ENCODE results near the gene EIF3F.

Gene EIF3F

GRCh38 chr11:8036002-8036802, 49.1 kb downstream of the EIF3F start:
- H3K27ac ChIP-seq, result no peak overlapping the region
- no peak for DNase-seq (ENCODE audit: low read depth, low spot score)

- no peak overlapping the region for H3K27ac ChIP-seq
- no peak for DNase-seq (ENCODE audit: low read depth, low spot score)
Observed at GRCh38 chr11:8036986-8037385, 49.8 kb downstream of the EIF3F start.

DNA sequence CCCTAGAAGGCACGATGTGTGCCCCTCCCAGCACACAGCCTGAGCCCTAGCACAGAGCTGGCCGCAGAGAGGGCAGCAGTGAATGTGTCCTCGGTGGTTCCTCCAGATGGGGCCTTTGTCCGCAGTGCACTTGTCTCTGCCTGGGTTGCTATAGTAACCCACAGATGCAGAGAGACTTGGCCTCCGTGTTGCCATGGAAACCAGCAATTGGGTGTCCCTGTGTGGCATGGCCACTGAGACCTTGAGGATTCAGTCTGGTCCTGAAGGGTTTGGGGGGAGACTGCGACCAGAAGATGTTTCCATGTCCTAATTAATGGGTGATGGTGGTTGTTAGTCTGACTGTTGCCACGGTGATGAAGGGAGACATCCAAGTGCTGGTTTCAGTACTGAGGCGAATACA, 51.3 kb downstream of the EIF3F start:
- DNase-seq (ENCODE audit: low read depth, low spot score), result no peak
- H3K27ac ChIP-seq, result no peak overlapping the region

DNA sequence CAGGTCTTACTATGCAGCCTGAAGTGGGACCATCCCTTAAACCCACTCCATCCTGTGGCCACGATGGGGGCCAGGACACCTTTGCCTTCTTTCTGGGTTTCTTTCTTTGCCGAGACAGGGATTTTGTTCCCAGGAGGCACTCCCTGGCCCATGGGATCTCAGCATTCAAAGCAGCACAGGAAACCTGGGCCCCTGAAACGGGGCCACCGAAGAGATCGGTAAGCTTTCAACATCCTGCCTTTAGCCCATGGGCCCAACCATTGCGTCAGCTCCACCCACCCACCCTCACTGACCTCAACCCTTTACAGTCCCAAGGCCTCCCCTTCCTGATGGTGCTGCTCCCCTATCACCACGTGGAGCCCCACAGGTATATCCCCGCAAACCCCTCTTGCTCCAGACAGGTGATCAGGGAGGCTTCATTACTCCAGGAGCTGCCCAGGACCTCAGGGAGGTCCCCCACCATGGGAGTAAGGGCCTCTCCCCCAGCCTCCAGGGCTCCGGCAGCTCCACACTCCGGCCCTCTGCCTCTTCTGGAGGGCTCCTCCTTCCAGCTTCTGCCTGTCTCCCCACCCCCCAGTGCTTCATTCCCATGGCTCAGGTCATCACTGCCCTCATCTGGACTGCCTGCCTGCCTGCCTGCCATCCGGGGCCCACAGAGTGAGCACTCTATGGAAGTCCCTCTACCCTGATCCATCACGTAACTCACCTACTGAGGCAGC, 51.8 kb downstream of the EIF3F start:
- no peak for DNase-seq (ENCODE audit: low read depth, low spot score)
- H3K27ac ChIP-seq, result no peak overlapping the region

DNA sequence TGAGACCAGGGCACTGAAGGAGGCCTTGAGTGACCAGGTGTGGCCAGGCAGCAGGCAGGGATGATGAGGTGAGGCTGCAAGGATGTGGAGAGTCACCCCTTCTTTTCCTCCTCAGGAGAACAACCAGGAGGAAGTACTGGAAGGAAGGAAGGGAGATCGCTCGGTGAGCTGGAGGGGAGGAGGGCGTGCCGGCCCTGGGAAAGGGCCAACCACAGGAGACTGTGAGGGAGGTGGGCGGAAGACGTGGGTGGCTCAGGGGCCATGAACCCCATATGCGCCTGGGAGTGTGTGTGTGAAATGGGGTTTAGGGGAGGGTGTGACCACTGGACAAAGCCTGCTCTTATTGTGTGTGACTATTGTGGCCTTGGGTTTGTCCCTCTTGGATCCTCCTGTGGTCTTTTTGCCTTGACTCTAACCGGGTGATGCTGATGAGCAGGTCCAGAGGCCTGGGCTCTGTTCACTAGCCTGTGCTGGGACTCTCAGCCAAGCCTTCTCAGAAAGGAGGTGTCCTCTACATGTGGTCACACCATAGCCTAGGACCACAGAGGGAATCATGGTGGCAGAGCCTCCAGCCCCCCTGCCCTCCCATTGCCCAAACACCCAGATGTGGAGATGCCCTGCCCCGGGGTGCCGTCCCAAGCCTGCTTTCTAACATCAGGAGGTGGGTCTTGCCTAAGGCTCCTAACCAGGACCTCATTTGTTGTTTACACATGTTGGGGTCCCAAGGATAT, 52.6 kb downstream of the EIF3F start:
- DNase-seq (ENCODE audit: low read depth, low spot score), result no peak
- no peak overlapping the region for H3K27ac ChIP-seq

GRCh38 chr11:8040261-8040920, 53.3 kb downstream of the EIF3F start:
- no peak overlapping the region for H3K27ac ChIP-seq
- no peak for DNase-seq (ENCODE audit: low read depth, low spot score)

DNA sequence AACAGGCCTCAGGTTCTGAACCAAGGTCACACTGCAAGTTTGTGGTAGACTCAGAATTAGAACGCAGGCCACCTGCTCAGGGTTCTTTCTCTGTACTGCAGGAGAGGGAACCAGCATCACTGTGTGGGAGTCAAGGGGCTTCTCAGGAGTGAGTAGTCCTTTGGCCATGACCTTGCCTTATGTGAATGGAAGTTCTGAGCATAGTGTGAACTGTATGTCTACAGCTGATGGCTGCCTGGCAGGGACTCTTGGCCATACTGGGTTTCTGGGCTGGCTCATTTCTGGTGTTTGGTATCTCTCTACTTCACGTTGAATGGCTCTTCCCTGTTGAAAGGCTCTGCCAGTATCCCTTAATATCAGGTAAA, 53.8 kb downstream of the EIF3F start:
- no peak for DNase-seq (ENCODE audit: low read depth, low spot score)

GRCh38 chr11:8041576-8041975, 54.4 kb downstream of the EIF3F start:
- DNase-seq (ENCODE audit: low read depth, low spot score), result no peak
- no peak overlapping the region for H3K27ac ChIP-seq

More for the DNA sequence above, 53.8 kb downstream of the EIF3F start:
- H3K27ac ChIP-seq, result no peak overlapping the region

DNA sequence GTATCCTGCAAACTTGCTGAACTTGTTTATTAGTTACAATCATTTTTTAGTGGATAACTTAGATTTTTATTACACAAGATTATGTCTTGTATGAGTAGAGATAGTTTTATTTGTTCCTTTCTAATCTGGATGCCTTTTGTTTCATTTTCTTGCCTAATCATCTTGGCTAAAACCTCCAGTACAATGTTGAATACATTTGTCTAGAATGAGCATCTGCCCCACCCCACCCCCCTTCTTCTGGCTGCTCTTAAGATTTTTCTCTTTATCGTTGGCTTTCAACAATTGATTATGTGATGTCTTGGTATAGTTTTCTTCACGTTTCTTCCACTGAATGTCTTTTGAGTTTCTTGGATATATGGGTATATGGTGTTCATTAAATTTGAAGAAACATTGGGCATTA, 56.6 kb downstream of the EIF3F start:
- no peak overlapping the region for H3K27ac ChIP-seq
- no peak for DNase-seq (ENCODE audit: low read depth, low spot score)

DNA sequence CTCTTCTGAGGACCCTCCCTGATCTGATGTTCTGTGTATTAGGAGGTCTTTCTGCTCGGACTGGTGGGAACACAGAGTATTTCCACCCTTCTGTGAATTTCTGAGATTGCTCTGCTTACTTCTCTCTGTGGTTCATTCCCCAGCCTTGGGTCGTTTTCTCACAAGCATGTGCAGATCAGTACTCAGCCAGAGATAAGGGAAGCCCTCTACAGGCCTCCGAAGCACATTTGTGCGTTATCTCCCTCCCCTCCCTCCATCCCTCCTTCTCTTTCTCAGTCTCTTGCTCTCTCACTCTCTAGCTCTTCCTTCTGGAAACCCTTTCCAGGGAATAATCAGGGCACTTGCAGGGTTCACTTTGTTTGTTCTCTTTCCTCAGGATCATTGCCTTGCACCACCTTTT, 58.7 kb downstream of the EIF3F start:
- H3K27ac ChIP-seq, result no peak overlapping the region
- DNase-seq (ENCODE audit: low read depth, low spot score), result no peak

GRCh38 chr11:8047382-8047781, 60.2 kb downstream of the EIF3F start:
- no peak overlapping the region for H3K27ac ChIP-seq
- DNase-seq (ENCODE audit: low read depth, low spot score), result no peak

- H3K27ac ChIP-seq, result no peak overlapping the region
- DNase-seq (ENCODE audit: low read depth, low spot score), result no peak
Observed at GRCh38 chr11:8049084-8049483, 61.9 kb downstream of the EIF3F start.

All from epithelial cell of prostate (primary cell).